ENCODE results near the gene TFDP2.

TFDP2 gene

DNA sequence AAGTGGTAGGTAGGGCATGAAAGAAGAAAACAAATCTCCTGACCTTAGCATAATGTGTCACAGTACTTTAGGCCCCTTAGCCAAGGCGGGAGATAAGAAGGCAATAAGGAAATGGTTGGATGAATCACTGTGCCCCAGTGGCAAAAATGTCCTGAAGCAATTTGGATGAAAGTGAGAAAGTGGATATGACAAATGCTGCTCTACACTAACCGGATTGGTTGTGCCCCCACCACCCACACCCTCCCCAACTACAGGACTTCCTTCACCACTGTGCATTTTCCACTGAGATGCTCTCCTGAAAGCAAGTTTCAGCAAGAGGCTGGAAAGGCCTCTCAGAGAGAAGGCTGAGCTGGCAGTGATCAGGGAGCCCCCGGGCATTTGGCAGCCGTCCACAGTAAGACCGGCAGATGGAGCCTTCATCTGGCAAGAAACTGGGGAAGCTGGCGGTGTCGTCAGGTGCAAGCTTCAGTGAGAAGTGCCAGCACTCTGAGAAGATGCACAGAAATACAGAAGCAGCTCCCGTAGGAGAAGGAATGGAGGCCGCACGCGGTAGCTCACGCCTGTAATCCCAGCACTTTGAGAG lies 209.1 kb downstream of the TFDP2 start:
- TF ChIP-seq RAD21 (IDR thresholded peaks at IDR 0.05; ENCODE audit: low read depth) (peak; percentile 32; the same call in 1 of the 2 replicates), NFIC (IDR thresholded peaks at IDR 0.05) (peak; percentile 9; the same call in 1 of the 2 replicates)
- TF ChIP-seq, protein P1, sequence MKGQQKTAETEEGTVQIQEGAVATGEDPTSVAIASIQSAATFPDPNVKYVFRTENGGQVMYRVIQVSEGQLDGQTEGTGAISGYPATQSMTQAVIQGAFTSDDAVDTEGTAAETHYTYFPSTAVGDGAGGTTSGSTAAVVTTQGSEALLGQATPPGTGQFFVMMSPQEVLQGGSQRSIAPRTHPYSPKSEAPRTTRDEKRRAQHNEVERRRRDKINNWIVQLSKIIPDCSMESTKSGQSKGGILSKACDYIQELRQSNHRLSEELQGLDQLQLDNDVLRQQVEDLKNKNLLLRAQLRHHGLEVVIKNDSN (IDR thresholded peaks at IDR 0.05) = no peak

DNA sequence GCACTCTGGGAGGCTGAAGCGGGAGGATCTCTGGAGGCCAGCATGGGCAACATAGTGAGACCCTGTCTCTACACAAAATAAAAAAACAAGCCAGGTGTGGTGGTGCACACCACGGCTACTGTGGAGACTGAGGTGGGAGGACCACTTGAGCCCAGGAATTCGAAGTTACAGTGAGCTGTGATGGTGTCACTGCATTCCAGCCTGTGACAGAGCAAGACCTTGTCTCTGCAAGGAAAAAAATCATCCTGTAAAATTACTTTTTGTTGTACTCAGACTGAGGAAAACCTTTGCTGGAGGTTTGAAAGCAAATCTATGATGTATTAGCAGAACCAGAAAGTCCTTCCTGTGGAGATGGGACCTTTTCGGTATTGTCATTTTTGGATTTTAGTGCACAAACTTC lies 209.6 kb downstream of the TFDP2 start:
- TF ChIP-seq EGR1 (IDR thresholded peaks at IDR 0.05) (no peak), TCF12 (IDR thresholded peaks at IDR 0.05; ENCODE audit: low read depth) (no peak), CREB1 (IDR thresholded peaks at IDR 0.05; ENCODE audit: low read depth) (no peak), CEBPB (IDR thresholded peaks at IDR 0.05) (no peak), ZBTB7A (IDR thresholded peaks at IDR 0.05; ENCODE audit: low read depth) (no peak), EP300 (IDR thresholded peaks at IDR 0.05; ENCODE audit: borderline replicate concordance) (no peak), TEAD4 (IDR thresholded peaks at IDR 0.05) (no peak), FOXM1 (IDR thresholded peaks at IDR 0.05; ENCODE audit: borderline replicate concordance, low read depth) (no peak), NFIC (IDR thresholded peaks at IDR 0.05) (no peak)
- TF ChIP-seq, protein P2, sequence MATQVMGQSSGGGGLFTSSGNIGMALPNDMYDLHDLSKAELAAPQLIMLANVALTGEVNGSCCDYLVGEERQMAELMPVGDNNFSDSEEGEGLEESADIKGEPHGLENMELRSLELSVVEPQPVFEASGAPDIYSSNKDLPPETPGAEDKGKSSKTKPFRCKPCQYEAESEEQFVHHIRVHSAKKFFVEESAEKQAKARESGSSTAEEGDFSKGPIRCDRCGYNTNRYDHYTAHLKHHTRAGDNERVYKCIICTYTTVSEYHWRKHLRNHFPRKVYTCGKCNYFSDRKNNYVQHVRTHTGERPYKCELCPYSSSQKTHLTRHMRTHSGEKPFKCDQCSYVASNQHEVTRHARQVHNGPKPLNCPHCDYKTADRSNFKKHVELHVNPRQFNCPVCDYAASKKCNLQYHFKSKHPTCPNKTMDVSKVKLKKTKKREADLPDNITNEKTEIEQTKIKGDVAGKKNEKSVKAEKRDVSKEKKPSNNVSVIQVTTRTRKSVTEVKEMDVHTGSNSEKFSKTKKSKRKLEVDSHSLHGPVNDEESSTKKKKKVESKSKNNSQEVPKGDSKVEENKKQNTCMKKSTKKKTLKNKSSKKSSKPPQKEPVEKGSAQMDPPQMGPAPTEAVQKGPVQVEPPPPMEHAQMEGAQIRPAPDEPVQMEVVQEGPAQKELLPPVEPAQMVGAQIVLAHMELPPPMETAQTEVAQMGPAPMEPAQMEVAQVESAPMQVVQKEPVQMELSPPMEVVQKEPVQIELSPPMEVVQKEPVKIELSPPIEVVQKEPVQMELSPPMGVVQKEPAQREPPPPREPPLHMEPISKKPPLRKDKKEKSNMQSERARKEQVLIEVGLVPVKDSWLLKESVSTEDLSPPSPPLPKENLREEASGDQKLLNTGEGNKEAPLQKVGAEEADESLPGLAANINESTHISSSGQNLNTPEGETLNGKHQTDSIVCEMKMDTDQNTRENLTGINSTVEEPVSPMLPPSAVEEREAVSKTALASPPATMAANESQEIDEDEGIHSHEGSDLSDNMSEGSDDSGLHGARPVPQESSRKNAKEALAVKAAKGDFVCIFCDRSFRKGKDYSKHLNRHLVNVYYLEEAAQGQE (IDR thresholded peaks at IDR 0.05; ENCODE audit: low read depth) = no peak
- TF ChIP-seq, protein P3, sequence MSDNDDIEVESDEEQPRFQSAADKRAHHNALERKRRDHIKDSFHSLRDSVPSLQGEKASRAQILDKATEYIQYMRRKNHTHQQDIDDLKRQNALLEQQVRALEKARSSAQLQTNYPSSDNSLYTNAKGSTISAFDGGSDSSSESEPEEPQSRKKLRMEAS (IDR thresholded peaks at IDR 0.05) = no peak
- TF ChIP-seq, protein P1 (IDR thresholded peaks at IDR 0.05) = no peak

DNA sequence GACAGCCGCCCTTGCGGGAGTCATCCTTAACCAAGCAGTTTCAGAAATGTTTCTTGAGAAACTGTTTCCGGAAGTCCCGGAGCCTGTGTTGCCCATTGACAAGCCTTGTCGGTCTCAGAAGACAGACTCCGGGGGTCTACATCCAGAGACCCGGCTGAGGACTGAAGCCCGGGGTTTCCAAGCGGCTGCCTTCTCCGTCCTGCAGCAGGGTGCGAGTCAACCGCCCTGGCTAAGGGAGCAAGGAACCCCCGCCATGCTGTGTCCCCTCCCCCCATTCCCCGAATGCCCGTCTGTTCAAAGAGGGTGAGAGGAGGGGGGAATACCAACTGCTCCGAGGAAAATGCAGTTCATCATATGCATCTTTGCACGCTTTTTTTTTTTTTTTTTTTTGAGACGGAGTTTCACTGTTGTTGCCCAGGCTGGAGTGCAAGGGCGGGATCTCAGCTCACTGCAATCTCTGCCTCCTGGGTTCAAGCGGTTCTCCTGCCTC lies 211.3 kb downstream of the TFDP2 start:
- TF ChIP-seq CEBPB (IDR thresholded peaks at IDR 0.05) = no peak
- no peak for TF ChIP-seq EGR1 (IDR thresholded peaks at IDR 0.05)

DNA sequence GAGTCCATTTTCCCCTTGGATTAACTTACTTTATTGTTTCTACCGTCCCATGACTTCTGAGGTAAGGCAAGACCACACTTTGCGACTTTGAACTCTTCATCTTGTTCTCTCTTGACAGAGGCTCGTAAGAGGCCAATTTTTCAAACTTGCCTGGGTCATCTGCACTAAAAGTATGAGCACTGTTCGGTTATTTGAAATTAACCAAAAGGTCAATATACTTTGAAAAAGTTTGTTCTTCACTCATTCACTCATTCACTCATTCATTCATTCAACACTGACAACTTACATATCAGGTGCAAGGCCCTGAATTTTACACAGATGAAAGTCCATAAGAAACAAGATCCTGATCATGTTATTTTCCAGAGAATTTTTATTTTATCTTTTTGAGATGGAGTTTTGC lies 215.0 kb downstream of the TFDP2 start:
- TF ChIP-seq CEBPB (IDR thresholded peaks at IDR 0.05) (no peak), TCF12 (IDR thresholded peaks at IDR 0.05; ENCODE audit: low read depth) (no peak), YY1 (IDR thresholded peaks at IDR 0.05; ENCODE audit: low read depth) (no peak), RAD21 (IDR thresholded peaks at IDR 0.05; ENCODE audit: low read depth) (no peak), FOXM1 (IDR thresholded peaks at IDR 0.05; ENCODE audit: borderline replicate concordance, low read depth) (no peak), CREB1 (IDR thresholded peaks at IDR 0.05; ENCODE audit: low read depth) (no peak), ZBTB7A (IDR thresholded peaks at IDR 0.05; ENCODE audit: low read depth) (no peak), EGR1 (IDR thresholded peaks at IDR 0.05) (no peak), TAF1 (IDR thresholded peaks at IDR 0.05; ENCODE audit: low read depth) (no peak)
- TF ChIP-seq, protein P1 (IDR thresholded peaks at IDR 0.05) = no peak
- TF ChIP-seq, protein P2 (IDR thresholded peaks at IDR 0.05; ENCODE audit: low read depth) = no peak
- TF ChIP-seq, protein P3 (IDR thresholded peaks at IDR 0.05) = no peak

DNA sequence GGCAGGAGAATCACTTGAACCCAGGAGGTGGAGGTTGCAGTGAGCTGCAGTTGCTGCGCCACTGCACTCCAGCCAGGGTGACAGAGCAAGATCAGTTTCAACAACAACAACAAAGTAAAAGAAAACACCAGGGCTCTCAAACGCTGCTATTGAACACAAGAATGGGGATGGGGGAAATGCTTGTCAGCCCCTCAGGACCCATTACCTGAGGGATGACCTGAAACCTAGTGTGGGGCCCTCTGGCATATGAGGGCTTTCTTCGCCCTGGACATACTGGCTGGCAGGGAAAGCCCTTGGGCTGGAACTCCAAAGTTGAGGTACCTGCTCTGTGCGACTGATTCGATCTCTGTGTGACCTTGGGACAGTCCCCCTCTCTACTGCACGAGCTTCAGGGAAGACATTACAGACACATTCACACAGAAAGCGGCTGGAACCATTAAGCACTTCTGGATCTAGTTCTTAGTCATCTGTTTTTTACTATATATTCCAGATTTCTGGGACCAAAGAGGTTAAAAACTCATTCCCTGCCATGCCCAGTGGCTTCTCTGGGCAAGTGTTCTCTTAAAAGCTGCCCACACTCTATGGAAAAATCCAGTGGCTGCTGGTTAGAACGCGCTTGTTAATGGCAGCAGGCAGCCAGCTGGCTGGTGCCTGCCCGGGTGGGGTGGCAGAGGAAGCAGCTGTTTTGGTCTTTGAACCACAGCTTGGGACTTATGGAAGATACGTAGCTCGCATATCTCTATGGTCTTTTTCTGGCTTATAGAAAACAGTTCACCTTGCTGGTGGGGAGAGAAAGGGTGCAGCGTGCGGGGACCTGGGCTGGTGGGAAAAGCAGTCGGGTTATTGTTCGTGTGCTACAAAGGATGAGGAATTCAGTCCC lies 215.7 kb downstream of the TFDP2 start:
- TF ChIP-seq, protein P3 (IDR thresholded peaks at IDR 0.05) = no peak
- TF ChIP-seq CREB1 (IDR thresholded peaks at IDR 0.05; ENCODE audit: low read depth) (no peak), TAF1 (IDR thresholded peaks at IDR 0.05; ENCODE audit: low read depth) (no peak), ZBTB7A (IDR thresholded peaks at IDR 0.05; ENCODE audit: low read depth) (no peak), CEBPB (IDR thresholded peaks at IDR 0.05) (no peak), RAD21 (IDR thresholded peaks at IDR 0.05; ENCODE audit: low read depth) (no peak), TEAD4 (IDR thresholded peaks at IDR 0.05) (no peak), EGR1 (IDR thresholded peaks at IDR 0.05) (no peak), NFIC (IDR thresholded peaks at IDR 0.05) (no peak), YY1 (IDR thresholded peaks at IDR 0.05; ENCODE audit: low read depth) (no peak), FOXM1 (IDR thresholded peaks at IDR 0.05; ENCODE audit: borderline replicate concordance, low read depth) (no peak), TCF12 (IDR thresholded peaks at IDR 0.05; ENCODE audit: low read depth) (no peak), EP300 (IDR thresholded peaks at IDR 0.05; ENCODE audit: borderline replicate concordance) (no peak)
- TF ChIP-seq, protein P2 (IDR thresholded peaks at IDR 0.05; ENCODE audit: low read depth) = no peak
- TF ChIP-seq, protein P1 (IDR thresholded peaks at IDR 0.05) = no peak
